HepG2 (cell line): Measurements from ENCODE around the gene DPAGT1. TPM values are rescaled to one million over a fixed set of nuclear protein-coding genes. Genes with fewer than 3 reads are reported as not detected.

Experiments used
- BCL6 ChIP-seq: IDR thresholded peaks from 2 replicates; pipeline ENCODE4 v1.6.1; 2016; ENCODE audit warnings: missing genetic modification reagents, missing compliant biosample characterization
- CENPX ChIP-seq: sonication (generic); formaldehyde crosslinking; IDR thresholded peaks from 2 replicates; pipeline ENCODE4 v1.9.0; 2021; ENCODE audit warnings: mild to moderate bottlenecking, missing genetic modification reagents, moderate library complexity
- GLMP ChIP-seq: sonication (generic); formaldehyde crosslinking; IDR thresholded peaks from 2 replicates; pipeline ENCODE4 v1.9.0; 2021; ENCODE audit warnings: missing genetic modification reagents, mild to moderate bottlenecking, borderline replicate concordance
- IRF2 ChIP-seq: IDR thresholded peaks from 2 replicates; pipeline ENCODE4 v1.6.1; 2018; ENCODE audit warnings: missing genetic modification reagents, missing compliant biosample characterization
- JARID2 ChIP-seq: sonication (generic); formaldehyde crosslinking; IDR thresholded peaks from 2 replicates; pipeline ENCODE4 v1.8.1; 2023; ENCODE audit warnings: missing genetic modification reagents, inconsistent platforms; ENCODE audit not compliant: insufficient replicate concordance
- KLF6 ChIP-seq: IDR thresholded peaks from 2 replicates; pipeline ENCODE4 v1.8.0; 2016; ENCODE audit warnings: missing biosample characterization, missing genetic modification reagents
- MTA3 ChIP-seq: sonication (generic); formaldehyde crosslinking; IDR thresholded peaks from 2 replicates; pipeline ENCODE4 v1.4.0; 2020; ENCODE audit warnings: missing genetic modification reagents
- MXI1 ChIP-seq: IDR thresholded peaks from 3 replicates; pipeline ENCODE4 v1.6.1; 2012; ENCODE audit warnings: low read depth, low read length, inconsistent platforms, borderline replicate concordance
- NFE2L2 ChIP-seq: fragments of 150-350 bp; IDR thresholded peaks from 2 replicates; pipeline ENCODE4 v1.6.1; 2014; ENCODE audit warnings: low read length
- NFKBIZ ChIP-seq: IDR thresholded peaks from 2 replicates; pipeline ENCODE4 v1.6.1; 2018; ENCODE audit warnings: missing genetic modification reagents, missing compliant biosample characterization
- NR2F6 ChIP-seq, 2 experiments: IDR thresholded peaks; 2 replicates each; pipeline ENCODE4 v1.6.1; 2016; ENCODE audit warnings: antibody characterized with exemption in 1 of 2, mild to moderate bottlenecking in 1 of 2
- ONECUT2 ChIP-seq: sonication (generic); formaldehyde crosslinking; IDR thresholded peaks from 2 replicates; pipeline ENCODE4 v1.4.0; 2020; ENCODE audit warnings: missing genetic modification reagents
- RAD21 ChIP-seq: fragments of 450-650 bp; formaldehyde crosslinking; IDR thresholded peaks from 2 replicates; pipeline ENCODE4 v1.5.0; 2020; ENCODE audit warnings: mild to moderate bottlenecking
- REL ChIP-seq: sonication (generic); formaldehyde crosslinking; conservative IDR thresholded peaks from 2 replicates; pipeline ENCODE4 v1.8.0; 2022; ENCODE audit warnings: mild to moderate bottlenecking, missing genetic modification reagents, moderate library complexity
- RFX1 ChIP-seq: fragments of 450-650 bp; IDR thresholded peaks from 2 replicates; pipeline ENCODE4 v1.6.1; 2017
- SAFB2 ChIP-seq: sonication (generic); formaldehyde crosslinking; IDR thresholded peaks from 2 replicates; pipeline ENCODE4 v1.5.1; 2020; ENCODE audit warnings: missing genetic modification reagents, low read depth, mild to moderate bottlenecking, borderline replicate concordance
- SAP130 ChIP-seq: IDR thresholded peaks from 2 replicates; pipeline ENCODE4 v1.6.1; 2016; ENCODE audit warnings: low read depth
- SMC3 ChIP-seq: IDR thresholded peaks from 2 replicates; pipeline ENCODE4 v1.6.1; 2011; ENCODE audit warnings: low read length, improper control_type of control experiment
- SNAI1 ChIP-seq: sonication (generic); formaldehyde crosslinking; IDR thresholded peaks from 2 replicates; pipeline ENCODE4 v1.5.0; 2020; ENCODE audit warnings: mild to moderate bottlenecking, missing genetic modification reagents, borderline replicate concordance
- SP4 ChIP-seq: sonication (generic); formaldehyde crosslinking; IDR thresholded peaks from 2 replicates; pipeline ENCODE4 v1.8.1; 2023; ENCODE audit warnings: mild to moderate bottlenecking, missing genetic modification reagents
- ZBTB42 ChIP-seq: sonication (generic); formaldehyde crosslinking; IDR thresholded peaks from 2 replicates; pipeline ENCODE4 v1.5.0; 2020; ENCODE audit warnings: mild to moderate bottlenecking, missing genetic modification reagents
- ZNF124 ChIP-seq: sonication (generic); formaldehyde crosslinking; IDR thresholded peaks from 2 replicates; pipeline ENCODE4 v1.4.0; 2020; ENCODE audit warnings: missing genetic modification reagents
- ZNF414 ChIP-seq: sonication (generic); formaldehyde crosslinking; IDR thresholded peaks from 2 replicates; pipeline ENCODE4 v1.5.0; 2020; ENCODE audit warnings: missing genetic modification reagents
- ZNF792 ChIP-seq: IDR thresholded peaks from 2 replicates; pipeline ENCODE4 v1.6.1; 2016
- ZNF850 ChIP-seq: sonication (generic); formaldehyde crosslinking; conservative IDR thresholded peaks from 2 replicates; pipeline ENCODE4 v1.9.0; 2021; ENCODE audit warnings: mild to moderate bottlenecking, missing genetic modification reagents
- ZSCAN25 ChIP-seq: sonication (generic); formaldehyde crosslinking; IDR thresholded peaks from 2 replicates; pipeline ENCODE4 v1.8.0; 2022; ENCODE audit warnings: mild to moderate bottlenecking, missing genetic modification reagents
- polyA plus RNA-seq, 8 experiments: library from polyadenylated mRNA; depleted of rRNA in 3 of 8; stranded (reverse) in 7 of 8; unstranded in 1 of 8; fragments of >200 nt; fragmentation: Illumina TruSeq in 4 of 8; extraction: Trizol in 4 of 8; gene quantifications; 2 replicates each; pipeline versions ENCODE4 v1.2.1 to v1.2.3, GENCODE V29; 2011 to 2016; ENCODE audit warnings: low read depth in 4 of 8, missing spikeins in 1 of 8, mixed read lengths in 1 of 8; ENCODE audit not compliant: insufficient read depth in 1 of 8
- total RNA-seq, 5 experiments: library from RNA; depleted of rRNA; stranded (reverse); fragments of >200 nt; fragmentation: Illumina TruSeq; extraction: Trizol; gene quantifications; 2 replicates each; pipeline ENCODE4 v1.2.3, GENCODE V29; 2016; ENCODE audit warnings: low read depth in 1 of 5
- TF ChIP-seq, protein P1 (sequence below): IDR thresholded peaks from 2 replicates; pipeline ENCODE4 v1.6.1; 2016; ENCODE audit warnings: missing biosample characterization, missing genetic modification reagents, low read depth
- TF ChIP-seq, protein P2 (sequence below): IDR thresholded peaks from 2 replicates; pipeline ENCODE4 v1.6.1; 2012; ENCODE audit warnings: low read depth, low read length, improper control_type of control experiment

The DPAGT1 gene
- total and polyA plus RNA-seq, 2 of the 13 experiments (the other 11 are each of a cell fraction or from before 2014, with no cell fraction given), result 37.6 to 70.7 TPM

- TF ChIP-seq ZBTB42 (CRISPR knock-in tag) (no peak), MTA3 (CRISPR knock-in tag) (no peak), CENPX (CRISPR knock-in tag) (no peak), BCL6 (CRISPR knock-in tag) (no peak), ZNF414 (CRISPR knock-in tag) (no peak), SAP130 (CRISPR knock-in tag) (peak; percentile 37; the same call in 1 of the 2 replicates), ZNF792 (no peak), JARID2 (no peak), NR2F6 (IDR thresholded peaks at IDR 0.05) (no peak), NR2F6 (CRISPR knock-in tag; IDR thresholded peaks at IDR 0.05) (no peak), ZNF850 (no peak), SAFB2 (CRISPR knock-in tag) (no peak), SNAI1 (no peak), GLMP (CRISPR knock-in tag) (no peak), SMC3 (peak; percentile 57), IRF2 (CRISPR knock-in tag) (no peak), RFX1 (no peak), ZNF124 (CRISPR knock-in tag) (no peak), REL (CRISPR knock-in tag) (no peak), ZSCAN25 (CRISPR knock-in tag) (peak; percentile 88), SP4 (CRISPR knock-in tag) (no peak), ONECUT2 (CRISPR knock-in tag) (no peak), MXI1 (0 out of 3 replicates have a peak, but pooled peaks have one; percentile 20), KLF6 (CRISPR knock-in tag) (no peak), RAD21 (CRISPR knock-in tag) (0 out of 2 replicates have a peak, but pooled peaks have one; percentile 22), NFE2L2 (no peak), NFKBIZ (CRISPR knock-in tag) (no peak)
- TF ChIP-seq, protein P1, sequence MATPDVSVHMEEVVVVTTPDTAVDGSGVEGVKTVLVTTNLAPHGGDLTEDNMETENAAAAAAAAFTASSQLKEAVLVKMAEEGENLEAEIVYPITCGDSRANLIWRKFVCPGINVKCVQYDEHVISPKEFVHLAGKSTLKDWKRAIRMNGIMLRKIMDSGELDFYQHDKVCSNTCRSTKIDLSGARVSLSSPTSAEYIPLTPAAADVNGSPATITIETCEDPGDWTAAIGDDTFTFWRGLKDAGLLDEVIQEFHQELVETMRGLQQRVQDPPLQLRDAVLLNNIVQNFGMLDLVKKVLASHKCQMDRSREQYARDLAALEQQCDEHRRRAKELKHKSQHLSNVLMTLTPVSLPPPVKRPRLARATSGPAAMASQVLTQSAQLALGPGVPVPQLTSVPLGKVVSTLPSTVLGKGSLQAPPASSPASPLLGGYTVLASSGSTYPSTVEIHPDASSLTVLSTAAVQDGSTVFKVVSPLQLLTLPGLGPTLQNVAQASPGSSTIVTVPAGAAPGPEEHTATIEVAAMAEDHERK, result no peak
- TF ChIP-seq, protein P2, sequence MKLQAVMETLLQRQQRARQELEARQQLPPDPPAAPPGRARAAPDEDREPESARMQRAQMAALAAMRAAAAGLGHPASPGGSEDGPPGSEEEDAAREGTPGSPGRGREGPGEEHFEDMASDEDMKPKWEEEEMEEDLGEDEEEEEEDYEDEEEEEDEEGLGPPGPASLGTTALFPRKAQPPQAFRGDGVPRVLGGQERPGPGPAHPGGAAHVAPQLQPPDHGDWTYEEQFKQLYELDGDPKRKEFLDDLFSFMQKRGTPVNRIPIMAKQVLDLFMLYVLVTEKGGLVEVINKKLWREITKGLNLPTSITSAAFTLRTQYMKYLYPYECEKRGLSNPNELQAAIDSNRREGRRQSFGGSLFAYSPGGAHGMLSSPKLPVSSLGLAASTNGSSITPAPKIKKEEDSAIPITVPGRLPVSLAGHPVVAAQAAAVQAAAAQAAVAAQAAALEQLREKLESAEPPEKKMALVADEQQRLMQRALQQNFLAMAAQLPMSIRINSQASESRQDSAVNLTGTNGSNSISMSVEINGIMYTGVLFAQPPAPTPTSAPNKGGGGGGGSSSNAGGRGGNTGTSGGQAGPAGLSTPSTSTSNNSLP, result no peak
These were observed 43.3 kb upstream of the DPAGT1 start (continued) for GRCh38 chr11:119144825-119145486.
